Ectodermal cell (in vitro differentiated cells): ENCODE measurements around the gene HMX3.
A peak's percentile ranks its signal among the peaks of the same experiment; 100 is the strongest.

Experiments used
- H3K27ac ChIP-seq: 2 replicates; pipeline ENCODE4 v1.7.0; 2013; ENCODE audit warnings: mild to moderate bottlenecking, low read depth, low read length; ENCODE audit not compliant: insufficient read depth, poor library complexity, severe bottlenecking
- H3K27me3 ChIP-seq: 2 replicates; pipeline ENCODE4 v1.7.0; 2013; ENCODE audit warnings: mild to moderate bottlenecking, low read length; ENCODE audit not compliant: insufficient read depth, control insufficient read depth, poor library complexity, severe bottlenecking
- H3K36me3 ChIP-seq: one replicate; pipeline ENCODE4 v1.7.0; 2013; ENCODE audit warnings: low read length; ENCODE audit not compliant: control insufficient read depth, insufficient read depth
- H3K4me1 ChIP-seq: one replicate; pipeline ENCODE4 v1.7.0; 2013; ENCODE audit warnings: low read length; ENCODE audit not compliant: control insufficient read depth, insufficient read depth
- H3K4me3 ChIP-seq: 2 replicates; pipeline ENCODE4 v1.7.0; 2013; ENCODE audit warnings: low read depth, low read length, control low read depth; ENCODE audit not compliant: insufficient read depth
- H3K9me3 ChIP-seq: 2 replicates; pipeline ENCODE4 v1.7.0; 2013; ENCODE audit warnings: mild to moderate bottlenecking, low read length, moderate library complexity; ENCODE audit not compliant: control insufficient read depth
- whole genome bisulfite sequencing, 2 experiments: methylation state at CpG; one replicate each; pipeline ENCODE4 v1.1.7; 2013; ENCODE audit warnings: missing lambda C conversion rate in 2 of 2; 5-methylcytosine and 5-hydroxymethylcytosine counted together

HMX3 gene

DNA sequence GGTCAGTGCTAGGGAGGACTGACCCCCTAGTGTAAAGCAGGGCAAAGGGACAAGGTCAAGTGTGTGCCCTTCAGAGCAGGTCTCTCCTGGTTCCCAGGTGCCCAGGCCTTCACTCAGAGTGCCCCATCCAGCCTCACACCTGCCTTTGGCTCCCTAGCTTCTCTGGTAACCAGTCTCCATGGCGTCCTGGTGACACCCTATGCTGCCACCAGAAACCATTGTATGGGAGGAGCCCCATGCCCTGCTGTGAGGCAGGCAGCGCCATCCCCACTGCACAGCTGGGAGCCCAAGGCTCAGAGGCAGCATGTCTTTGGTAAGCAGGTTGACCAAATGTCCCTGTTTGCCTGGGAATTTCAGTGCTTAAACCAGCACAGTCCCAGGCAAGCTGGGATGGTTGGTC lies 33.1 kb upstream of the HMX3 start:
- Histone ChIP-seq H3K27me3 (no peaks in the 10 kb centered on the region), H3K9me3 (no peaks in the 10 kb centered on the region), H3K36me3 (no peaks in the 10 kb centered on the region), H3K27ac (no peak overlapping the region), H3K4me3 (no peak overlapping the region), H3K4me1 (no peaks in the 10 kb centered on the region)
- WGBS, 2 experiments: 56 to 59% methylated on average over 2 of the region's 2 CpGs

DNA sequence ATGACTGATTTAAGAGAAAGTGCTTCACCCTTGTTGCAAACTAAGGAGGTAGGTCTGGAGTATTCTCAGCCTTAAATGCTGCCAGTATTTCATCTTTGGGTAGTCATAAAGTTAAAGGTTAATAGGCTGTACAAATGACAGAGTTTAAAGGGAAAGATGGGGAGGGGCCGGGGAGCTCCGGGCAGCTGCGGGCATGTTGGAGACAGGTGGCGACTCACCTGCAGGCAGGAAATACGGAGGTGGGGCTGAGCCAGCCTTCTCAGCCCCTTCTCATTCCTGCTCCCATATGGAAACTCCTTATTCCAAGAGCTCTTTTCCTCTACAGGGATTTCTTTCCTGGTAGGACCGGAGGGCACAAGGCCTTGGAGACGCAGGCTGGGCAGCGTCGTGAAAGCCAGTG lies 31.8 kb upstream of the HMX3 start:
- H3K9me3 ChIP-seq: no peaks in the 10 kb centered on the region
- H3K27ac ChIP-seq: no peak overlapping the region
- no peaks in the 10 kb centered on the region for H3K27me3 ChIP-seq
- WGBS, 2 experiments: 87 to 89% methylated on average over 9 of the region's 9 CpGs
- no peaks in the 10 kb centered on the region for H3K36me3 ChIP-seq
- no peaks in the 10 kb centered on the region for H3K4me1 ChIP-seq
- H3K4me3 ChIP-seq: no peak overlapping the region

DNA sequence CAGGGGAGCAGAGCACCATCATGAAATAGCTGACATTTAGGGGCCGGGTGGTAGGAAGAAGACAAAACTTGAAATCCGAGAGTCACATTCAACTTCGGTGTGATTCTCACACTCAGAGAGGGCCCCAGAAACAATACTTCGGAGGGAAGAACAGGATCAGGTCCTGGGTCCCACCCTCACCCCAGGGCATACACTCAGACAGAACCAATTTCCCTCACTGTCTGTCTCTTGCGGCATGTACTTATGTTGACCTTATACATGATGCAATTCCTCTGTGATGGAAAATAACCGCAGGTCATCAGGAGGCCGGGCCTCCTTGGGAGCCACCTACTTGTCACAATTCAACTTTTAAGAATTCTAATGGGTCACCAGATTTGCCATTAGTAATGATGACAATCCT lies 26.3 kb upstream of the HMX3 start:
- Histone ChIP-seq H3K36me3 (no peaks in the 10 kb centered on the region), H3K27me3 (no peaks in the 10 kb centered on the region), H3K4me1 (no peaks in the 10 kb centered on the region), H3K9me3 (no peaks in the 10 kb centered on the region), H3K27ac (no peak overlapping the region), H3K4me3 (no peak overlapping the region)
- WGBS, 2 experiments: 74 to 75% methylated on average over 7 of the region's 7 CpGs

DNA sequence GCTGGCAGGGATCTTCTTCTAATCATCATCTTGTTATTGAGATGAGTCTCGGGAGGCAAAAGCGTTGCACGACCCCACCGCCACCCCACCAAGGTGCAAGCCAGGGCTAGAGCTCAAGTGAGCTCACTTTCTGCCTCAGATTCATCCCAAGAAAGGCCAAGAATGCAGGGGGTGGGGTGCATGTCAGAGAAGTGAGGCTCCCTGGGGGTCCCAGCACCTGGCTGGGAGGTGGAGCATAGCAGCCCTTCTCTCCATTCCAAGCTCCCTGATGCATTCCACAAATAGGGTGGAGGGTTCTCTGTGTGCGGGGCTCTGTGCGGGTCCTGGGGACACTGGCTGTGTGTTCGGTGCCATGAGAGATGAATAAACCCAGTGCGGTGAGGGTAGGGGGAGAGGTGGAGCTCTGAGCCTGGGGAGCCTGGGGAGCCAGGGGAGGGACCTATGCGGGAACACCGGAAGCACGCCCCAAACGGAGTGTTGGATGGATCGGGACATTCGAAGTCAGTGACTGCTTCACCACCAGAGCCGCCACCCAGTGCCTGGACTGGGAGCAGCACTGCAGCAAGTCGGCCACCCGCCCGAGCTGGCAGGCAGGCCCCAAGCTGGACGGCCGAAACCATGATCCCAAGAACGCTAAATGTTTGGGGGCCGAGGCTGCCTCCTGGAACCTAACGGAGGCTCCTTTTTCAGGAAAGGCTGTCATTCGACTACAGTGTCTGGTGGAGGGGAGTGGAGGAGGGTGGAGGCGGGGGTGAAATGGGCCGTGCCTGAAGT lies 17.9 kb upstream of the HMX3 start:
- H3K36me3 ChIP-seq: no peaks in the 10 kb centered on the region
- H3K9me3 ChIP-seq: no peaks in the 10 kb centered on the region
- peaks cover 19% of the 10 kb centered on the region for H3K27me3 ChIP-seq
- 34 to 36% methylated on average over 26 of the region's 26 CpGs for WGBS, 2 experiments
- no peak overlapping the region for H3K27ac ChIP-seq
- peaks cover 14% of the 10 kb centered on the region for H3K4me1 ChIP-seq
- no peak overlapping the region for H3K4me3 ChIP-seq

DNA sequence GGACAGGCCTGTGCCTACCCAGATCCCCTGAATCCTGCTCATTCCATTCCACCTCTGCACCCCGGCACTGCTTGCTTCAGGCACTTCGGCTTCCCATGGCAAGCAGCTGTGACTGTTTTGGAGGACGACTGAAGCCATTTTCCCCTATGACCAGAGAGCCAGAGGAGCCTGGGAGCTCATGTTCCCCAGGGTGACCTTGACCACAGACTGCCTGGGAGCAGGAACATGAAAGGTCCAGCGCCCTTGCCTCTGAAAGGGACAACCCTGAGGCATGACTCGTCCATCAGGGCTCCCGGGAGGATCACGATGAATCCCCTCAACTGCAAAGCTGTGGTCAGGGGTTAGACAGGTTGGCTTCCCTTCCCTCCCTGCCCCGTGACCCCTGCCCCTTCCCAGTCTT lies 16.7 kb upstream of the HMX3 start:
- Histone ChIP-seq H3K36me3 (no peaks in the 10 kb centered on the region), H3K9me3 (no peaks in the 10 kb centered on the region), H3K4me1 (peaks cover 14% of the 10 kb centered on the region), H3K4me3 (no peak overlapping the region), H3K27ac (no peak overlapping the region), H3K27me3 (peaks cover 19% of the 10 kb centered on the region)
- 85 to 88% methylated on average over 8 of the region's 8 CpGs for WGBS, 2 experiments

DNA sequence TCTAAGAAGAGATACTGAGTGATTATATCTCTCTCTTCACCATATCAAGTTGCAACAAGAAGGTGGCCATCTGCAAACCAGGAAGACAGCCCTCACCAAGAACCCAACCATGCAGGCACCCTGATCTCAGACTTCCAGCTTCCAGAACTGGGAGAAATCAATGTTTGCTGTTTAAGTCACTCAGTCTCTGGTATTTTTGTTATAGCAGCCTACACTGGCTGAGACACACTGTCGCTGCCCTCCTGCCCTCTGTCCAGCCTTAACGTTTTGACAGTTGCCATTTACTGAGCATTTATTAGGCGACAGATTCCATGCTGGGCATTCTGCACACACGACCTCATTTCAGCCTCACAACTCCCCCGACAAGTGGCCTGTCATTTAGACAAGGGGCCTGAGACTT lies 9.5 kb upstream of the HMX3 start:
- Histone ChIP-seq H3K4me1 (no peaks in the 10 kb centered on the region), H3K27me3 (peaks cover 36% of the 10 kb centered on the region), H3K9me3 (no peaks in the 10 kb centered on the region), H3K36me3 (no peaks in the 10 kb centered on the region), H3K4me3 (no peak overlapping the region), H3K27ac (no peak overlapping the region)
- WGBS, 2 experiments: 84 to 85% methylated on average over 5 of the region's 5 CpGs

DNA sequence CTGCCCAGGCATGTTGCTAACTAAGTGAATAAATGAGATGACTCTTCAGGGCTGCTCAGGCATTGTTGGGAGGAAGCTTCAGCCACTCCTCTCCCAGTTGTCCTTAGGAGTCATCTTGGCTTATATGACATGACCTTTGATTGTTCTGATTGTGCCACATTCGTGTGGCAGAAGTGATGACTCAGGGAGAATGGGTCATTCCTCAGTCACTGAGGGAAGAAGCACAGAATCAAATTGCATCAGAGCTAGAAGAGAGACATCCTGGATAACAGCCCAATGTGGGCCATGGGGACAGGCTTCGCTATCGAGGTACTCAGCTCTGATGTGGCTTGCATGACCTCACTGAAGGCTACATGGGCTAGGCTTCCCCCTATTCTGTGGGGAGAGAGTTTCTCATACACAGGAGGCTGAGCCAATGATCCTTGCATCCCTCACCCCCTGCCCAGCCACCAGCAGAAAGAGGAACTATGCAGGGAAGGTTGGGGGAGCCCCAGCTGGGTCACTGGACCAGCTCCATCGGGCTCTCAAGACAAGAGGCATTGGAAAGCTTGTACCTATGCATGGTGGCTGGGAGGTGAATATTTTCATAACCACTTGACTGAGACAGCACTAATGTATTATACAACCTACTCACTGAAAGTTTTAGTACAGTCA lies 6.0 kb upstream of the HMX3 start:
- peaks cover 9% of the 10 kb centered on the region for H3K4me1 ChIP-seq
- 83 to 89% methylated on average over 4 of the region's 4 CpGs for WGBS, 2 experiments
- H3K4me3 ChIP-seq: no peak overlapping the region
- H3K9me3 ChIP-seq: no peaks in the 10 kb centered on the region
- H3K27me3 ChIP-seq: peaks cover 70% of the 10 kb centered on the region
- H3K36me3 ChIP-seq: no peaks in the 10 kb centered on the region
- H3K27ac ChIP-seq: no peak overlapping the region

DNA sequence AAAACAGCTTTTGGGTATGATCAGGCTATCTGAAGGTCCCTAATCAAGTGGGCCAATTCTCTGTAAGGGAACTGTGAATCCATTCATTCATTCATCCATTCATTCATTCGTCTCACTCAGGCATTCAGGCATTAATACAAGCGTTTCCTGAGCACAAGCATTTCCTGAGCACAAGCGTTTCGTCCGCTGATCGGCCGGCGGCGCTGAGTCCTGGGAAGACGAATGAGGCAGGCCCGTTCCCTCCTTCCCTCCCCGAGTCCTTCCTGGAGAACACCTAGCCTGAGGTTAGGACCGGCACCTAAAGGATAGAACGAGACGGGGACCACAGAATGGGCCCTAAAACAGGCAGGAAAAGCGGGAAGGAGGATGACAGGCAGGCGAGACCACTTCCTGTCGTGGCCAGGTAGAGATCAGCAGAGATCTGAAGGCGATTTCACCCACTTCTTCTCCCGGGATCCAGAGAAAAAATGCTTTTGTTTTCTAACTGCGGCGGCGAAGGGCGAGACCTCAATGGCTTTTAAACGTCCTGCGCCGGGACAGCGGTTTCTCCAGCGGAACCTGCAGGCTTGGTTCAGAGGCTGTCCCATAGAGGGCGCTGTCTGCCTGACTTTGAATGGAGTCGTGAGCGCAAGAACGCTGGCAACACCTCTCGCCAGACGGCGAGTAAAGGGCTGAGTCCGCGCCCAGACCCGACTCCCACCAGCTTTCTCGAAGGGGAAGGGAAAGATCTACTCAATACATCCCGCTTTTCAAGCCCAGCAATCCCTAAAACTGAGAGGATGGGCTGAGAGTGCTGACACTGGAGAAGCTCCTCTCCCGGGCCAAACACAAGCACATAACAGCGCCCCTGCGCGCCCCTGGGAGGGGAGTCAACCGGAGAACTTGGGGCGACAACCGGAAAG lies 2.9 kb upstream of the HMX3 start:
- whole genome bisulfite sequencing, 2 experiments: 1% methylated on average over 48 of the region's 48 CpGs
- H3K27ac ChIP-seq: no peak overlapping the region
- H3K4me1 ChIP-seq: peaks cover 25% of the 10 kb centered on the region
- H3K9me3 ChIP-seq: no peaks in the 10 kb centered on the region
- H3K4me3 ChIP-seq: peak overlapping the region; percentile 21
- H3K27me3 ChIP-seq: peaks cover 96% of the 10 kb centered on the region
- no peaks in the 10 kb centered on the region for H3K36me3 ChIP-seq

DNA sequence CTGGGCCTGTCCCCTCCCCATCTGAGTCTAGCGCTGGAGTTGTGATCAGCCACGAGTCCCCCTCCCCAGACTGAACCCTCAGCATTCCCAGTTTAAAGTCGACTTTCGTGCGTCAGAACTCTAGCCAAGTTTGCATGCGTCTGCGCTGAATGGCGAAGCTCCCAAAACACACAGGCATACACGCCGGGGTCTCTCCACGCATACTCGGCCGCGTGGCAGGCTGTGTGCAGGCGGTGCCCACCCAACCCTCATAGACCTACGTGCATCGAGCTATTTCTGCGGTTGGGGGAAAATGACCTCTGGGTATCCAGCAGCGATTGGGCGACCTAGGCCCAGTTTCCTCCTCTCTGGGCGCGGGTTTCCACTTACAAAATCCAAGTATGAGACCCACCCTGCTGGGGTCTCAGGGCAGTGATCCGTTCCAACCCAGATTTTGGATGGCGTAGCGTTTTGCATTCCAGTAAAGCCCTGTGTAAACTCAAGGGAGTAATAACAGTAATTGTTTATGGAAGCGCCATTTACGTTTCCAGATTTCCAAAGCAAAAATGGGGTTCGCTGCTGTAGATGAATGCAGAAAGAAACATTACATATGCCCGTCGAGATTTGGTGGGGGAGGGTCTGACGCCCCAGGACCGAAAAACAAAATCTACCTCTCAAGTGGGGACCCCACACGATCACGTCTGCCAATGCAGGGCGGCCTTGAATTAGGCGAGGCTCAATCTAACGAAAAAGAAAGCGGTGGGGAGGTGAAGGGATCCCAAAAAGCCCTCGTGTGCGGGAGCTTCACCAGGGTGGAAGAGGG lies 2.0 kb upstream of the HMX3 start:
- no peaks in the 10 kb centered on the region for H3K36me3 ChIP-seq
- H3K4me1 ChIP-seq: peaks cover 25% of the 10 kb centered on the region
- peaks cover 100% of the 10 kb centered on the region for H3K27me3 ChIP-seq
- peak overlapping the region; percentile 21 for H3K4me3 ChIP-seq
- no peak overlapping the region for H3K27ac ChIP-seq
- 3 to 4% methylated on average over 40 of the region's 40 CpGs for WGBS, 2 experiments
- no peaks in the 10 kb centered on the region for H3K9me3 ChIP-seq
